Smooth muscle cell (in vitro differentiated cells): ENCODE measurements around the gene RAD1. TPM values are rescaled to one million over a fixed set of nuclear protein-coding genes. Genes with fewer than 3 reads are reported as not detected.

Experiments
- DNase-seq: peaks from one replicate; lab custom pipeline; 2025; ENCODE audit not compliant: unreplicated experiment; lab: John Stamatoyannopoulos, UW
- H2AFZ ChIP-seq: fragments of 200-600 bp; sonication (generic); 2 replicates; pipeline ENCODE4 v1.6.0; 2016; ENCODE audit warnings: antibody characterized with exemption, low read depth, mild to moderate bottlenecking
- H3F3A ChIP-seq: fragments of 200-600 bp; sonication (generic); 2 replicates; pipeline ENCODE4 v1.6.0; 2017; ENCODE audit warnings: antibody characterized with exemption, low read depth
- H3K27ac ChIP-seq: fragments of 200-600 bp; sonication (generic); 2 replicates; pipeline ENCODE4 v1.5.1; 2016; ENCODE audit warnings: low read depth, mild to moderate bottlenecking
- H3K27me3 ChIP-seq: fragments of 200-600 bp; sonication (generic); 2 replicates; pipeline ENCODE4 v1.6.1; 2016; ENCODE audit warnings: low read depth, mild to moderate bottlenecking
- H3K36me3 ChIP-seq: fragments of 200-600 bp; sonication (generic); 2 replicates; pipeline ENCODE4 v1.5.1; 2016; ENCODE audit warnings: low read depth
- H3K4me1 ChIP-seq: fragments of 200-600 bp; sonication (generic); 2 replicates; pipeline ENCODE4 v1.5.1; 2016; ENCODE audit warnings: low read depth
- H3K4me2 ChIP-seq: fragments of 200-600 bp; sonication (generic); 2 replicates; pipeline ENCODE4 v1.6.0; 2016; ENCODE audit warnings: mild to moderate bottlenecking
- H3K4me3 ChIP-seq: fragments of 200-600 bp; sonication (generic); 2 replicates; pipeline ENCODE4 v1.5.1; 2016; ENCODE audit warnings: mild to moderate bottlenecking
- H3K79me2 ChIP-seq: fragments of 200-600 bp; sonication (generic); 2 replicates; pipeline ENCODE4 v1.6.0; 2016; ENCODE audit warnings: low read depth, mild to moderate bottlenecking
- H3K9ac ChIP-seq: fragments of 200-600 bp; sonication (generic); 2 replicates; pipeline ENCODE4 v1.6.0; 2016; ENCODE audit warnings: low read depth
- H3K9me3 ChIP-seq: fragments of 200-600 bp; sonication (generic); replicated peaks from 2 replicates; pipeline ENCODE4 v1.5.1; 2016; ENCODE audit warnings: low read depth
- H4K20me1 ChIP-seq: fragments of 200-600 bp; sonication (generic); 2 replicates; pipeline ENCODE4 v1.6.0; 2016; ENCODE audit warnings: low read depth
- WGBS: methylation state at CpG from one replicate; pipeline ENCODE4 v1.1.7; 2016; ENCODE audit warnings: low lambda C conversion rate; 5-methylcytosine and 5-hydroxymethylcytosine counted together
- polyA plus RNA-seq: library from polyadenylated mRNA; unstranded; fragments of >200 nt; fragmentation: Nextera tagmentation; extraction: Ambion mirVana; gene quantifications from 2 replicates; pipeline ENCODE4 v1.2.1, GENCODE V29; 2016
- total RNA-seq: library from RNA; depleted of rRNA; stranded (reverse); fragments of >200 nt; gene quantifications from 2 replicates; pipeline ENCODE4 v1.2.3, GENCODE V29; 2014
- TF ChIP-seq, protein P1 (sequence below): fragments of 200-600 bp; sonication (generic); IDR thresholded peaks from 2 replicates; pipeline ENCODE4 v1.5.1; 2017; ENCODE audit warnings: borderline replicate concordance, mild to moderate bottlenecking, antibody characterized with exemption; ENCODE audit not compliant: insufficient read depth, poor library complexity, severe bottlenecking

Gene RAD1
- total and polyA plus RNA-seq, 2 experiments from 2014 or later, result 14.5 to 26.4 TPM

GRCh38 chr5:34889394-34889793, 25.9 kb downstream of the RAD1 start:
- Histone ChIP-seq H3K9ac (no peak overlapping the region), H4K20me1 (no peaks in the 10 kb centered on the region), H3K4me1 (no peaks in the 10 kb centered on the region), H3K27me3 (no peaks in the 10 kb centered on the region), H3K79me2 (no peaks in the 10 kb centered on the region), H3F3A (no peaks in the 10 kb centered on the region), H2AFZ (no peak overlapping the region), H3K9me3 (no peaks in the 10 kb centered on the region), H3K4me3 (no peak overlapping the region), H3K27ac (no peak overlapping the region), H3K4me2 (no peak overlapping the region), H3K36me3 (no peaks in the 10 kb centered on the region)
- DNase-seq, result no peak
- 88% methylated on average over 1 of the region's 1 CpG for WGBS
- TF ChIP-seq, protein P1, sequence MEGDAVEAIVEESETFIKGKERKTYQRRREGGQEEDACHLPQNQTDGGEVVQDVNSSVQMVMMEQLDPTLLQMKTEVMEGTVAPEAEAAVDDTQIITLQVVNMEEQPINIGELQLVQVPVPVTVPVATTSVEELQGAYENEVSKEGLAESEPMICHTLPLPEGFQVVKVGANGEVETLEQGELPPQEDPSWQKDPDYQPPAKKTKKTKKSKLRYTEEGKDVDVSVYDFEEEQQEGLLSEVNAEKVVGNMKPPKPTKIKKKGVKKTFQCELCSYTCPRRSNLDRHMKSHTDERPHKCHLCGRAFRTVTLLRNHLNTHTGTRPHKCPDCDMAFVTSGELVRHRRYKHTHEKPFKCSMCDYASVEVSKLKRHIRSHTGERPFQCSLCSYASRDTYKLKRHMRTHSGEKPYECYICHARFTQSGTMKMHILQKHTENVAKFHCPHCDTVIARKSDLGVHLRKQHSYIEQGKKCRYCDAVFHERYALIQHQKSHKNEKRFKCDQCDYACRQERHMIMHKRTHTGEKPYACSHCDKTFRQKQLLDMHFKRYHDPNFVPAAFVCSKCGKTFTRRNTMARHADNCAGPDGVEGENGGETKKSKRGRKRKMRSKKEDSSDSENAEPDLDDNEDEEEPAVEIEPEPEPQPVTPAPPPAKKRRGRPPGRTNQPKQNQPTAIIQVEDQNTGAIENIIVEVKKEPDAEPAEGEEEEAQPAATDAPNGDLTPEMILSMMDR, result no peak

DNA sequence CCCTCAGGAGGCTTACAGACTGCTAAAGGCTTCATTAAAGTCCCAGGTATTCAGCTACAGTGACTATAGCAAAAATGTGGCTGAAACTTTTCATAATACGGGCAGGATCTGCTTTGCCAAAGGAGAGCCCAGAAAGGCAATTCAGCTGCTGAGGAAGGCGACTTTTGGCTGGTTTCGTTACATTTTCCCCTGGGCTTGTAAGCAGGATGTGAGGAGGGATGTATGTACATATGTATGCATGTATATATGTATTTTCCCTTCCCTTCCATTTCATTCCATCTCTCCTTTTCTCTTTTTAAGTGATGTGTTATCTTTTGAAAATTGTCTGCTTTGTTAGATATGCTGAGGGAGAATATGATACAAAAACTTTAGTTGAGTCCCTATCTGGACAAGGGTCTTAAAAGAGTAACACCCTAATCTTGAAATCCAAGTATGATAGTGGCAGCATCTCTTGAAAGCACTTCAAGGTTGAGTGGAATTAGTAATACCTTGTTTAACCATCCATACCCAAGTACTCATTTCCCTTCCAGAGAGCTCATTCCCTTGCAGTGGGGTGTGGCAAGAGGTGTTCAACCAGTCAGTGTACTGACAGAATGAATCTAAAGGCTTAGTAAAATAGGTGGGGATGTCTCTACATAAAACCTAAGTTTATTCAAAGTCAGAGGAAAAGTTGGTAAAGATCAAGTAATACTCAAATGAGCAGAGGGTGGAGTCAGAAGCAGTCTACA, 28.7 kb downstream of the RAD1 start:
- no peaks in the 10 kb centered on the region for H3K9me3 ChIP-seq
- WGBS, result 95% methylated on average over 3 of the region's 3 CpGs
- no peaks in the 10 kb centered on the region for H3F3A ChIP-seq
- no peak overlapping the region for H3K4me3 ChIP-seq
- no peak for DNase-seq
- no peak overlapping the region for H3K9ac ChIP-seq
- H2AFZ ChIP-seq, result no peak overlapping the region
- H3K4me1 ChIP-seq, result no peaks in the 10 kb centered on the region
- no peaks in the 10 kb centered on the region for H3K27me3 ChIP-seq
- no peaks in the 10 kb centered on the region for H3K79me2 ChIP-seq
- H3K4me2 ChIP-seq, result no peak overlapping the region
- H4K20me1 ChIP-seq, result no peaks in the 10 kb centered on the region
- no peak overlapping the region for H3K27ac ChIP-seq
- H3K36me3 ChIP-seq, result no peaks in the 10 kb centered on the region
- TF ChIP-seq, protein P1, result no peak

- H3K4me1 ChIP-seq, result no peaks in the 10 kb centered on the region
- no peaks in the 10 kb centered on the region for H4K20me1 ChIP-seq
- H3F3A ChIP-seq, result no peaks in the 10 kb centered on the region
- no peak overlapping the region for H3K4me2 ChIP-seq
- TF ChIP-seq, protein P1, result no peak
- H3K4me3 ChIP-seq, result no peak overlapping the region
- no peak overlapping the region for H3K27ac ChIP-seq
- no peaks in the 10 kb centered on the region for H3K27me3 ChIP-seq
- no peak for DNase-seq
- H3K36me3 ChIP-seq, result no peaks in the 10 kb centered on the region
- no peak overlapping the region for H2AFZ ChIP-seq
- H3K79me2 ChIP-seq, result no peaks in the 10 kb centered on the region
- no peaks in the 10 kb centered on the region for H3K9me3 ChIP-seq
- H3K9ac ChIP-seq, result no peak overlapping the region
These were observed 34.1 kb downstream of the RAD1 start for GRCh38 chr5:34881246-34881645.

- H3K4me2 ChIP-seq, result no peak overlapping the region
- H3K4me1 ChIP-seq, result no peaks in the 10 kb centered on the region
- no peaks in the 10 kb centered on the region for H3K36me3 ChIP-seq
- no peak overlapping the region for H3K9ac ChIP-seq
- H3F3A ChIP-seq, result no peaks in the 10 kb centered on the region
- DNase-seq, result no peak
- H2AFZ ChIP-seq, result no peak overlapping the region
- no peak overlapping the region for H3K27ac ChIP-seq
- no peaks in the 10 kb centered on the region for H3K79me2 ChIP-seq
- no peaks in the 10 kb centered on the region for H3K27me3 ChIP-seq
- H3K9me3 ChIP-seq, result no peaks in the 10 kb centered on the region
- TF ChIP-seq, protein P1, result no peak
- no peak overlapping the region for H3K4me3 ChIP-seq
- H4K20me1 ChIP-seq, result no peaks in the 10 kb centered on the region
These were observed 39.0 kb downstream of the RAD1 start for GRCh38 chr5:34876275-34876674.
